Measurements from ENCODE around the gene FYB1.

The FYB1 gene

DNA sequence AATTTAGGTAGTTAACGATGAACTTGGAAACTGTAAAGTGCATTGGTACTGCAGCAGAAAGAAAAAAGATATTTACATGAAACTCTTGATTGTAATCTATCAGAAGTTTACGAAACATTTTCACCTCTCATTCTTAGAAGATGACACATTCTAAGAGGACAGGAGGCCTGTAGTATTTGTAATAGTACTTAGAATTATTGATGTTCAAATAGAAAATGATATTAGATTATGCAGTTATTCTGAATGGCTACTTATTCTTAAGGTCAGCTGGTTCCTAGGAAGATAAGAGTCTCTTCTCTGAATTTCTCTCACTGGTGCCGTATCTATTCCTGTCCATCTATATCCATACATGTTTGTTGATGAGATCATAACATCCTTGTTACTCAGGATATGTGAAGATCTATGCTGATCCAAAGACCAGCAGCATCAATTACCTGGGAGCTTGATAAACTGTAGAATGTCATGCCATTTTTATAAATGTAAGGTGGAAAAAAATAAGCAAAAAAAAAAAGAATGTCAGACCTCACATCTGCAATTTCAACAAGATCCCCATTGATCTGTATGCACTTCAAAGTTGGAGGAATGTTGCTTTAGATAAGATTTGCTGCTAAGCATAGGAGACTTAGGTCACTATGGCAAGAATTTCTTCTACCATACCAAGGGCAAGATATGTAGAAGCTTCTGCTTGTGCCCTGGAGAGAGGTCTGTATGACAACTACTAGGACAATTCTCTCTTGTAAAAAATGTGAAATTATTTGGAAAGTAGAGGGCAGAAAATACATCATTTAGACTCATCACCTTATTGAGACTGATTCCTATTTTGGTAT lies 102.8 kb downstream of the FYB1 start:
- DNase-seq = no peak

DNA sequence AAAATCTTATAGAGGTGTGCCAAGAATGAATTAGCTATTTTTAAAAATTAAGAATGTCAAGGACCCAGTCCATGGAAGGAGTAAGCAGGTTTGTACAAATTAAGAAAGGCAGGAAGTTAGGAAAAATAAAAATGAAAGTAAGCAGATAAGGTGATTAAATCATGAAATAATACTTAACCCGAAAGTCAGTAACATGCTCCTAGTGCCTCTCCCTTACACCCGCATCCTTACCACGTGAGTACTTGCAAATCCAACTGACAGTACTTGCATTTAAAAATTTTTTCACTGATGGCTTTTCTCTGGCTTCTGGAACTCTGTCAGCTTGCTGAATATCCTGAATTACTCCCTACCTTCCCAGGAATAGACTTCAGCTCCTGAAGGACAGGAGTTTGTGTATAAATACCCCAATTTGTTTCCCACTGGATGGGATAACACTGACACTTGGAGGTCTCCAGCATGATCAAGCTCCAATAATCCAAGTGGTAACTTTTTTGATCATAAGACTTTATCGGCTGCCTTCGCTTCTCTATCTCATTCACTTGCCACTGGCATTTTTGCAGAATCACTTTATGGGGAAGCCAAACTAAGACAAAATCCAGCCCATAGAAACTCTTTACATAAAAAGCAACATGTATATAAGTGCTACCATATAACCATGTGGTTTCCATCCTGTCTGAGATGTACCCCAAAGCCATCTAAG lies 103.6 kb downstream of the FYB1 start:
- no peak for DNase-seq

DNA sequence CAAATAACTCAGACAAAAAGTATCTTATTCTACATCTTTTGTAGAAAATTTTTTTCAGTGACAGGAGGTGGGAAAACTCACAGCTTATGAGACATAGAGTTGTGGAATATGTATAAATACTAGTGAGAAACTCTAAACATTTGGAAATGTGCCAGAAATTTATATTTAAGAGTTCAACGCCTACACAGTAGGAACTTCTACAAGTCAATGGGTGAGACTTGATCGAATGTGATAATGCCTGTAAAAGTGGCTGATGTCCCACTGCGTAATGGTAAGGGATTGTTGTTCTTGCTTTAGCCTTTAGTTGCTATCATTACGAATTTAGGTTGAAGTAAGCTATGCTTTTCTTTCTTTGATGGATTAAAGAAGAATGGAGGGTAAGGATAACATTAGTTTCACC lies 105.2 kb downstream of the FYB1 start:
- DNase-seq = no peak

DNA sequence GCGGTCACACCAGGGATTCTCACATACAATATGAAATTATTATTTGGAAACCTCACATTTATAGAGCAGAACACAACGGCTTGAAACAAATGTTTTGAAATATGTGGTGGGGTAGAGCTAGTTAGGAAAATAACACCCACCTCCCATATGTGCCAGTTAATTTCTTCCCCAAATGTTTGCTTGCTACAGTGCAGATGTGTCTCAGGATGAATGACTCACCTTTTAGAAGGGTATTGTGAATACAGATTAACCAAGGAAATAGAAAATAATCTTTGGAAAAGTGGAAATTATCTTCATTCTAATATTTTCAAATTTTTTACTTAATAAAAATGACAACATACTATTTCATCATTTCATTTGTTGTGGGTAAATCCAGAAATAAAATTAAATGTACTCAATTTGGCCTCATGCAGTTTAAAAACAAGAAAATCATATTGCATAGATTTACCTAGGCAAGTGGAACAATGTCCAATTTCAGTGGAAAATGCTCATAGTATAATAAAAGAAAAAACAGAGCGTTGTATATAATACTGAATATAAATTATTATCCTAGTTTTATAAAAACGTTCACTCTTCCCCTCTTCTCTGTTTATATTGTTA lies 105.9 kb downstream of the FYB1 start:
- DNase-seq = no peak

GRCh38 chr5:39109606-39110005 lies 109.8 kb downstream of the FYB1 start:
- no peak for DNase-seq

DNA sequence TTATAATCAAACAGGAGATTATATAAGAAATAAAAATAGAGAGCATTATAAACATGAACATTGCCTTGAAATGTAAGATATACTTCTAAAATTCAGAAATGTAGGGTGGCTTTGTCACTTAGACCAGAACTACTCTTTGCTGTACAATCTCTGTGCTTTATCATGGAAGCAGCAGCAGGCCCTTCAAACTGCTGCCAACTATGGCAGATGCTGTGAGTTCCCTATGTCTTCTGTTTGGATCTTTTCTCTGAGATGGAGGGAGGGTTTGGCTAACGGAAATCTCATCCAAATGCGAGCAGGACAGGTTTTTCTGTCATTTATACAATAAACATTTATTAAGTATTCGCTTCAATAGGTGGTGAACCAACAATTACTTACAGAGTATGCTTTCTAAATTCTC lies 110.4 kb downstream of the FYB1 start:
- no peak for DNase-seq

- no peak for DNase-seq
These were observed 112.0 kb downstream of the FYB1 start for GRCh38 chr5:39107350-39107749.

DNA sequence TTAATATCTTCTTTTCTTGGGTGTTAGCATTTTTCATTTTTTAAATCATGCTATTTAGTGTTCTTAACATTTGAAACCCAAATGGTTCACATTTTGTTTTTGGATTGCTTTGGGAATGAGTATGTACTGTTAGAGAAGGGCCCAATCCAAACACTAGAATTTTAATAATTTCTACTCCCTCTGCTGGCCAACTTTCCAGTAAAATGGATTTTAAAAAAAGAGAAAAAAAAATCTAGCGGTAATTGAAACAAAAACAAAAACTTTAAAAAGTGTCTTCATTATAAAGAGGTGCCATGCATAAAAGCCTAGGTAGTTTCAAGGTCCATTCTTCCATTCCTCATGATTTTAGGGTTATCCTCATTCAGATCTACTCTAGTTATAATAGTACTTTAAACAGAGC lies 113.0 kb downstream of the FYB1 start:
- DNase-seq = no peak

DNA sequence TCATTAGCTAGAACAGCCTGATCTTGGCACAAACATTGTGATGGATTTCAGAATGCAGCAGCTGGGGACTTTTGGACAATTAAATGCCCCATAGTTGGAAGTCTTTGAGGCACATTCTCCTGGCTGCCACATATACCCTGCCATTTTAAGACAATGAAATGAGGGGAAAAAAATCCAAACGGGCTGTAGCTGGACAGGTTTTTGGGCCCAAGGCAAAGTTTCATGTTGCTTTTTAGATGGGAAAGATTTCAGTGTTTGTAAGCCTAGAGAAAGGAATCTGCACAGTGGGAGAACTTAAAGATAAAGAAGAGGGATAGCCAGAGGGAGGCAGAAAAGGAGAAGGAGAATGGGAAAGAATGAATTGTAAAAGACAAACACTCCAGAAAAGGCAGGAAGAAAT lies 115.1 kb downstream of the FYB1 start:
- DNase-seq = no peak

DNA sequence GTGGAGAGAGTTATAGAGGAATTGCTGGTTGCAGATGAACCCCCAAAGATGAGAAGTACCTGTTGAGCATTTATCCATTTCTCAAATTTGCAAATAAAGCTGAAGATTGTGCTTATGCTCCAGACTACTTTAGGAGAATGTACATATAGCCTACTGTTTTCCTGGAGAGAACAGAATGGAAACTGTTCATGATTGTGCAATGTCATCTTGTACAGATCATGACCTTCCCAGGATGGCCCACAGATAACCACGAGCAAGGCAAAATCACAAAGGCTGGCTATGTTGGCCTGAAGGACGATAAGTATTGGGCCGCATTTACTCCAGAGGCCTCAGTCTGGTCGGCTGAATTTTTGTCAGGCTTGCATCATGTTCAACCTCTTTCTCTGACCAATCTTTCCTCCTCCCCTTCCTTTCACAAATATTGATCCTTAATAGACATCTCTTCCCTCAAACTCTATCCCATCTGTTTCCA lies 116.6 kb downstream of the FYB1 start:
- no peak for DNase-seq

DNA sequence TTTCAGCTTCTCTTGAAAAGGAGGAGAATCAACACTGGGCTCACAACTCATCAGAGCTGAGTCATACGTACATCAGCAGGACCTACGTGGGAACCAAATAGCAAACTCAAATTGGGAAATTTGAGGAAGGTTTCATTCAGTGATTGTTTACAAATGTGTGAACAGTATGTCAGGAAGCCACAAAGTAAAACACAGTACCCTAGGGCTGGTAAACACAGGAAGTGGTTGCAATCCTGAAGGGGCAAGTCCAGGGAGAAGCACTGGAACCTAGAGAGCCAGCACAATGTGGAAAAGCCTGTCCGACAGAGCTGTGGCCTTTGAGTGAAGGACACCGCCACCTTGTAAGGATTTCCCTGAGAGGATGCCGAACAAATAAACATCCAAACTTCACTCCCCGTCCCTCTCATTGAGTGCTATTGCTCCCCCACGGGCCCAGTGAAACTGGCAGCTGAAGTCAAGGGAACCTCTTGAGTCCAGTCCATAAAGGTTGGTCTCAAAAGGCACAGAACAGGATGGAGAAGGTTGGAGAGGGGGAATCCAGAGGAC lies 118.4 kb downstream of the FYB1 start:
- DNase-seq = no peak

- no peak for DNase-seq
These were observed 119.0 kb downstream of the FYB1 start for GRCh38 chr5:39100301-39100850.

GRCh38 chr5:39099831-39100230 lies 119.5 kb downstream of the FYB1 start:
- DNase-seq = no peak

DNA sequence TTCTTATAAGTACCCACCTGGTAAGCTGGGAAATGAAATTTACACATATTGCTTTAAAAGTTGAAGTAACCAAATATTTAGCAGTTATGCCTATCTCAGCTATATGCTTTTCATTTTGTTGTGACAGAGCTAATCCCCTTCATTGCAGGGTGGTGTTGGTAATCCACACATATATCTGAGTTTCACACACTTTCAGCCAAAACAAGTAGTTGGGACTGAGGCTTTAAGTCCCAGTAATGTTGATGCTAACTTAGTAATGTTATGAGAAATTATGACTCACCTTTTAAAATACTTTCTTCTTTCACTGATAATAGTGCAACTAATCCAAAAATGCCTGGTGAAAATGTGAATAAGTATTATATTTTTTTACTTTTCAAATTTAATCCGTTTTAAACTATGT lies 126.0 kb downstream of the FYB1 start:
- DNase-seq = no peak

DNA sequence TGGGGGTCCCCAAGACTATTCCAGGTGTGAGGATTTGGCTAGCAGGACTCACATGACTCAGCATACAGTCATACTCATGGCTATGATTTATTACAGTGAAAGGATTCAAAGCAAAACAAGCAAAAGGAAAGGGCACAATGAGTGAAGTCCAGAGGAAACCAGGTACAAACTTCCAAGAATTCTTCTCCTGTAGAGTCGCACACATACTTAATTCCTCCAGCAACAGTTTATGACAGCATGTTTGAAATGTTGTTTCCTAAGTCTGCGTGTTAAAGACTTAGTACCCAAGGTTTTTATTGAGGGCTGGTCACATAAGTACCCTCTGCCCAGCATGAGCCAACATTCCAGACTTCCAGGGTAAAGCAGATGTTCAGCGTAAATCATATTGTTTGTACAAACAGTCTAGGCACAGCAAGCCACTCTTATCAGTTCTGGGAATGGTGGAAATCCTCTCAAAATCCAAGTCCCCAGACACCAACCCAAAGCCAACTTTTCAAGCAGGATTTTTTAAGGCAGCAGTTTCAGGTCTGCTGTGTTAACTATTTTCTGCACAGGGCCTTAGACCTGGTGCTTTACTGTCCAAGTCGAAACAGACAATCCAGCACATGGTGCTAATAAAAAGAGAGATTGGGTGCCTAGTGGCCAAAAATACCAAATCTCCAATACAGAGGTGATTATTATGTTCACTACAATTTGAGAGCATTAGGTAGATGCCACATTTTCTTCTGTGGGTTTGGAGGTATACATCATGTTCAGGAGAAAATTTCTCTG lies 126.6 kb downstream of the FYB1 start:
- DNase-seq = no peak

DNA sequence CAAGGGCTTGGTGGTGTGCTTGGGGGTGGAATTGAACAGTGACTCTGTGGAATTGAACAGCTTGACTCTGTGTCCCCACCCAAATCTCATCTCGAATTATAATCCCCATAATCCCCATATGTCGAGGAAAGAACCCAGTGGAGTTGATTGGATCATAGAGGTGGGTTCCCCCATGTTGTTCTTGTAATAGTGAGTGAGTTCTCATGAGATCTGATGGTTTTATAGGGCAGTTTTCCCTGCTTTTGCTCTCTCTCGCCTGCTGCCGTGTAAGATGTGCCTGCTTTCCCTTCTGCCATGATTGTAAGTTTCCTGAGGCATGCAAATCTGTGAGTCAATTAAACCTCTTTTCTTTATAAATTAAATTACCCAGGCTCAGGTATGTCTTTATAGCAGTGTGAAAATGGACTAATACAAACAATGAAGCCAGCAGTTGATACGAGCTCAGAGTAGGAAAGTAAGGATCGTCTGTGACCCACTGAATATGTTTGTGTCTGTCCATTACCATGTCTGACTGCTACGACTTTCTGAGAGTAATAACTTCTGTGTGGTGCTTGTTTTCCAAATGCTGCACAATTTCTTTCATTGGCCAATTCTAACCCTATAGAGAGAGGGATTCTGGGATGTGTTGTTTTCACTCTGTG lies 127.3 kb downstream of the FYB1 start:
- no peak for DNase-seq

GRCh38 chr5:39083968-39084367 lies 135.4 kb downstream of the FYB1 start:
- no peak for DNase-seq

DNA sequence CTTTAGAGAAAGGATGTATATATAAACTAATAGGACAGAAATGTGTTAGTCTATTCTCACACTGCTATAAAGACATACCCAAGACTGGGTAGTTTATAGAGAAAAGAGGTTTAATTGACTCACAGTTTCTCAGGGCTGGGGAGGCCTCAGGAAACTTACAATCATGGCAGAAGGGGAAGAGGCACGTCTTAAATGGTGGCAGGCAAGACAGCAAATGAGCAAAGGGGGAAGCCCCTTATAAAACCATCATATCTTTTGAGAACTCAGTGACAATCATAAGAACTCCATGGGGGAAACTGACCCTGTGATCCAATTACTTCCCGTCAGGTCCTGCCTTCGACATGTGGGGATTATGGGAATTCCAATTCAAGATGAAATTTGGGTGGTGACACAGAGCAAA lies 136.4 kb downstream of the FYB1 start:
- DNase-seq = no peak

- no peak for DNase-seq
These were observed 138.7 kb downstream of the FYB1 start for GRCh38 chr5:39080597-39081204.

GRCh38 chr5:39080168-39080567 lies 139.2 kb downstream of the FYB1 start:
- DNase-seq = no peak

GRCh38 chr5:39079147-39079546 lies 140.2 kb downstream of the FYB1 start:
- no peak for DNase-seq

Measured in effector CD8-positive, alpha-beta T cell (primary cell).